HG03460 (cell line): ENCODE measurements around the gene C2orf81.
"Not testable (repeated sequence)": the region's sequence is repeated elsewhere in the genome, so short reads cannot be mapped to it uniquely, and the experiment has no call there.

Experiments used
- ATAC-seq: cut with Tn5 transposase; IDR thresholded peaks from one replicate; pipeline ENCODE4 v1.9.1; 2021; ENCODE audit not compliant: unreplicated experiment

C2orf81 gene

GRCh38 chr2:74424139-74424992 lies 2.9 kb upstream of the C2orf81 start:
- no peak for ATAC-seq

- no peak for ATAC-seq
Measured at GRCh38 chr2:74423231-74424095, 2.0 kb upstream of the C2orf81 start.

- not testable (repeated sequence) for ATAC-seq
Measured at GRCh38 chr2:74420443-74421103, 846 bp downstream of the C2orf81 start.

GRCh38 chr2:74420006-74420405 lies 1.4 kb downstream of the C2orf81 start:
- ATAC-seq, result no peak

- no peak for ATAC-seq
Measured at GRCh38 chr2:74419345-74419744, 2.1 kb downstream of the C2orf81 start.

GRCh38 chr2:74418312-74418711 lies 3.1 kb downstream of the C2orf81 start:
- no peak for ATAC-seq

GRCh38 chr2:74417763-74418162 lies 3.7 kb downstream of the C2orf81 start:
- ATAC-seq, result no peak

GRCh38 chr2:74417197-74417596 lies 4.2 kb downstream of the C2orf81 start:
- no peak for ATAC-seq

GRCh38 chr2:74416778-74417177 lies 4.6 kb downstream of the C2orf81 start:
- ATAC-seq, result no peak

- no peak for ATAC-seq
Measured at GRCh38 chr2:74415762-74416395, 5.5 kb downstream of the C2orf81 start.

- peak; percentile 44 for ATAC-seq
Measured at GRCh38 chr2:74414881-74415761, 6.3 kb downstream of the C2orf81 start.

- no peak for ATAC-seq
Measured at GRCh38 chr2:74414441-74414840, 7.0 kb downstream of the C2orf81 start.

- ATAC-seq, result no peak
Measured at GRCh38 chr2:74413001-74413698, 8.3 kb downstream of the C2orf81 start.

- ATAC-seq, result no peak
Measured at GRCh38 chr2:74407682-74408081, 13.7 kb downstream of the C2orf81 start.

- ATAC-seq, result no peak
Measured at GRCh38 chr2:74406035-74406434, 15.4 kb downstream of the C2orf81 start.

- ATAC-seq, result no peak
Measured at GRCh38 chr2:74401891-74402290, 19.5 kb downstream of the C2orf81 start.

- no peak for ATAC-seq
Measured at GRCh38 chr2:74399785-74400184, 21.6 kb downstream of the C2orf81 start.

- ATAC-seq, result no peak
Measured at GRCh38 chr2:74396149-74396548, 25.3 kb downstream of the C2orf81 start.

GRCh38 chr2:74393525-74393924 lies 27.9 kb downstream of the C2orf81 start:
- no peak for ATAC-seq

GRCh38 chr2:74392449-74392743 lies 29.0 kb downstream of the C2orf81 start:
- no peak for ATAC-seq
